Prostate gland (tissue), 2 donors: ENCODE measurements around the gene MYO5B.

Source experiments
- CTCF ChIP-seq, 4 experiments: fragments of 200-600 bp in 2 of 4; fragments of 450-650 bp in 2 of 4; sonication (generic) in 2 of 4; IDR thresholded peaks; 1 replicate in 3 of 4; 2 replicates in 1 of 4; pipeline ENCODE4 v1.5.1; 2016 to 2019; ENCODE audit warnings: antibody characterized with exemption in 4 of 4, mild to moderate bottlenecking in 2 of 4, moderate library complexity in 2 of 4
- POLR2A ChIP-seq: fragments of 450-650 bp; IDR thresholded peaks from one replicate; pipeline ENCODE4 v1.6.1; 2016; ENCODE audit warnings: antibody characterized with exemption, mild to moderate bottlenecking
- POLR2AphosphoS5 ChIP-seq: sonication (generic); formaldehyde crosslinking; IDR thresholded peaks from one replicate; pipeline ENCODE4 v1.6.1; 2017; ENCODE audit warnings: antibody characterized with exemption

GRCh38 chr18:50111398-50111797 is 83.5 kb downstream of the MYO5B start:
- peak in 2 of 4 experiments; percentile 31 to 47 for TF ChIP-seq CTCF (IDR thresholded peaks at IDR 0.05)
- TF ChIP-seq POLR2A = no peak
- no peak for TF ChIP-seq POLR2AphosphoS5
